Measurements from ENCODE around the gene BRD3OS.

The BRD3OS gene

GRCh38 chr9:134053941-134054761 is 28.9 kb downstream of the BRD3OS start:
- DNase-seq: no peak

DNA sequence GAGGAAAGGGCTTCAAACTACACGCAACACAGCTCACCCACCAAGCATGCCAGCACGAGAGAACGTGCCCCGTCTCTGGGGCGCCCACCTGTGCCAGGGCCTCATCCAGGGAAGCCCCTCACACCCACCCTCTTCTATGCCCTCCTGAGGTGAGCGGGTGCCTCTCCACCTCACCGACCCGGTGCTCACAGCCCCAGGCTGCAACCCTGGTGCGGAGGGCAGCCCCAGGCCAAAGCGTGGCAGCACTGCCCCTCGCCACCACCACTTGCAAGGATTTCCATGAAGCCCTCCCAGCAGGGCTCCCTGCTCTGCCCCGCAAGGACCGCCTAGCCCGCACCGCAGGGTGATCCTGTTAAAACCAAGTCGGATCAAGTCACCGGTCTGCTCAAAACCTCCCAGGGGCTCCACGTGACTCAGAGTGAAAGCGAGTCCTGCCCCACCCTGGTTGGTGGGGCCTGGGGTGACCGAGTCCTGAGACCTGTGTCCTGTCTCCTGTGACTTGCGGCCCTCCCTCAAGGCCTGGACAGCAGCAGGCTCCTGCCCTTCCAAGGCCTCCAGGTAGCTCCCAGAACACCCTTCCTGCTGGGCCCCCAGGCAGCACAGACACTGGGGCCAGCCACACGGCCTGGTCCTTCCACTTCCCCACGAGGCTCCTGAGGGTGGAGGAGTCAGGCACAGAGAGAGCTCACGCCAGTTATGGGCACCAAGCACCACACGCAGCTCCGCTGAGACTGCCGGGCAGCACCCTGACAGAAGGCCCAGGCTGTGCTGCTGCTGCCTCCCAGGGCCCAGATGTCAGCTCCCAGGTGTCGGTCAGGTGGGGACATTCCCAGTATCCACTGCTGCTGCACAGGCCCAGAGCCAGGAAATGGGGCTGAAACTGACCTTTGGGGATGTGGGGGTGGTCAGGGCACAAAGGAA is 29.9 kb downstream of the BRD3OS start:
- DNase-seq: no peak

- DNase-seq: no peak
These were observed 30.7 kb downstream of the BRD3OS start for GRCh38 chr9:134055981-134056461.

DNA sequence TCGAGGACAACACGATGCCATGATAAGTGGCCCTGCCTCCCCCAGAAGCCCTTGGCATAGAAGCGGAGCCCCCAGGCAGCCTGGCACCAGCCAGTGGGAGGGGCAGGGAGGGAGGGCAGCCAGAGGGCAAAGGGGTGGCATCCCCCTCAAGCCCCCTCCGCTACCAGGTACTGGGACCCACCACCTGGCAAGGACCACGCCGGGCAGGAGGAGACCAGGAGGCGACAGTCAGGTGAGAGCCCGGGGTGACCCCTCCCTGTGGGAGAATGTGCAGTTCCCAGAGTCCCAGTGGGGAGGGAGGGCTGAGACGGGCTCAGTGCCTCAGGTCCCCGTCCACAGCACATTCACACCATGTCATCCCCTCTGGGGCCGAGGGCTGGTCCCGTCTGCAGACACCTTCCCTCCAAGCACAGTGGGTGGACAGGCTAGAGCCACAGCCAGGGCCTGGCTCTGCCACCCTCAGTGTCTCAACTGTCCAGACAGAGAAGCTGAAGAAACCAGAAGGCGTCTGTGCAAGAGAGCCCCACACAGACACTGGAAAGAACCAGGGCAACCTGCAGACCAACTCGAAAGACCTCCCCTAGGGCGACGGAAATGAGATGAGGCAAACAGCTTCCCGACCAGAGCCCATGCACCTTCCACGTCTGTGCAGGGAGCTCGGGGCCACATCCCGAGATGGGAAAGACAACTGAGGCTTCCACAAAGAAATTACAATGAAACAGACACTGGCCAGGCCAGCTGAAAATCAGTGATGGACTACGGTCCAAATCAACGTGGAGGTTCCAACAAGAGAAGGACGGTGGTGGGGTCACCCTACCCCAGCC is 31.4 kb downstream of the BRD3OS start:
- no peak for DNase-seq

DNA sequence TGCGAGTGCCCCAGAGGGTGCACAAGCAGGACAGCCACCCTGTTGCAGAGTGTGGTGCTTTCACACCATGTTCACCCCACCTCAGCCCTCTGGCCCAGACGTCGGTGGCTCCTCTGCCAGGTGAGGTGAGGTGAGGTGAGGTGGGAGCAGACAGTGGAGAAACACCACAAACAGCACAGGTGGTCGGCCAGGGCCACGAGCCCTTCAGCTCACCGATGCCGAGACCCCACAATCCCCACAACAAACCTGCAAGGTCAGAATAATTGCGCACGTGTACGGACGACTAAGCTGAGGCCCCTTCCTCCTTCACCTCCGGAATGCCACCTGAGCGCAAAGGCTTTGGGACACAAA is 32.0 kb downstream of the BRD3OS start:
- no peak for DNase-seq

GRCh38 chr9:134057751-134058701 is 32.7 kb downstream of the BRD3OS start:
- no peak for DNase-seq

- DNase-seq: no peak
These were observed 33.4 kb downstream of the BRD3OS start for GRCh38 chr9:134058716-134059115.

- no peak for DNase-seq
These were observed 33.9 kb downstream of the BRD3OS start for GRCh38 chr9:134059188-134059641.

GRCh38 chr9:134059661-134060395 is 34.5 kb downstream of the BRD3OS start:
- DNase-seq: peak; percentile 18

DNA sequence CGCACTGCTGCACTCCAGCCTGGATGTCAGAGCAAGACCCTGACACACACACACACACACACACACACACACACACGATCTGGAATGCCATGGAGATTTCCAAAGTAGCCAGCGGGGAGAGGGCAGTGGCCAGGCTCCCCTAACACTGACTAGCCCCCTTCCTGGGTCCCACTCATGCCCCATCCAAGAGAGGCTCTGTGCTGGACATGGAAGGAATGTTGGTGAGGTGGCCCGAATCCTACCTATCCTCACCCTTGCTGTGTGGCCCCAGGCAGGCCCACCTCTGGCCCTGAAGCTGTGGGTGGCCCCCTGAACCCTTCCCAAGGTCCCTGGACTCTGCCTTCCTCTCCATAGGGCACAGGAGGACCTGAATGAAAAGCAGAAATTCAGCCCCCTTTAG is 35.3 kb downstream of the BRD3OS start:
- no peak for DNase-seq

DNA sequence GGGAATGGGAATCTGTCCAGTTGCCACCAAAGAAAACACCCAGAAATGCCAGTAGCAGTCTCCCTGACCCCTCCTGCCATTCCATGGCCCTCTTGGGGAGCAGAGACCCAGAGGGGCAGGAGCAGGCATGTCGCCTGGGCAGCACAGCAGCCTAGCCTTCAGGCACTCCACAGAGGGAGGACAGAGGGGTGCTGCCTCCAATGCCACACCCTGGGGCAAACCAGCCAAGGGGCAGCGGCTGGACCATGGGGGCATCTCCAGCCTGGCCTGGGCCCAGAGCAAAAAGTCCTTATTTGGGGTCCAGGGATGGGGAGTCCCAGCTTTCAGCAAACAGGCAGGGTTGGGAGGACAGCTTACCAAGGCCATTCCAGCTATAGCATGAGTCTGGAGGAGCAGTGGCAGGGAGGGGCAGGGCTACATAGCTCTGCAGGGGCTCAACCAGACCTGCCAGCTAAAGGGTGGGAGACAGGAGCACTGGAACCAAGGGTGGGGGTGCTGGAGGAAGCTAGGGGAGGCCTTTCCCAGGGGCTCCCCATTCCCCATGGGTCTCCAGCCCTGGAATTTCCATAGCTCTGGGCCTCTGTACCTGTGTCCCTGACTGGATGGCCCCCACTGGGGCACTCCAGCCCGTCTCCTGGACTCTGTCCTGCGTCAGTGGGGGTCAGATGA is 35.9 kb downstream of the BRD3OS start:
- no peak for DNase-seq

- no peak for DNase-seq
These were observed 36.5 kb downstream of the BRD3OS start for GRCh38 chr9:134061688-134062371.

DNA sequence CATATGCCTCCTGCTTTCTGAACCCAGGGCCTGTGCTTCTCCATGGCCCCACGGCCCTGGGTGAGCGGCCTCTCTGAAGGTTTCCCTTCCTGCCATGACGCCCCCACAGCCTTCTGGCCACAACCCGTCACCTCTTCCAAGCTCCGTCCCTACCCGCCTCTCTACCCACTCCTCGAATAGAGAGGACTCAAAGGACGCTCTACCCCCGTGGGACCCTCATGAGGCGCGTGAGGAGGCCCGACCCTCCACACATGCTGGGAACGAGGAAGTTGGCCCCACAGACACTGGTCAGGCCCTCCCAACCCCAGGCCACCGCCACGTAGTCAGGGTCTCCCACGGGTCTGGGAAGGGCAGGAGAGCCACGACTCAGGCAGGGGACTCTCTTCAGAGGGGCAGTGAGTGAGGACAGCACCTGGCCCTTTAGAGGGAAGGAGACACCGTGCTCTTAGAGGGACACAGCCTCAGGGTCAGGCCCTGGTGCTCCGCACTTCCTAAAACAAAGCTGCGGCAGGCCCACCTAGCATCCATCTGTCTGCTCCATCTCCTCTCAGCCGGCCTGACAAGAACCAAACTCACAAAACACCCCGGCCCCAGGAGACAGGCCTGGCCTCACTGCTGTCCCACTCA is 37.3 kb downstream of the BRD3OS start:
- no peak for DNase-seq

- DNase-seq: no peak
These were observed 37.8 kb downstream of the BRD3OS start for GRCh38 chr9:134063088-134063570.

DNA sequence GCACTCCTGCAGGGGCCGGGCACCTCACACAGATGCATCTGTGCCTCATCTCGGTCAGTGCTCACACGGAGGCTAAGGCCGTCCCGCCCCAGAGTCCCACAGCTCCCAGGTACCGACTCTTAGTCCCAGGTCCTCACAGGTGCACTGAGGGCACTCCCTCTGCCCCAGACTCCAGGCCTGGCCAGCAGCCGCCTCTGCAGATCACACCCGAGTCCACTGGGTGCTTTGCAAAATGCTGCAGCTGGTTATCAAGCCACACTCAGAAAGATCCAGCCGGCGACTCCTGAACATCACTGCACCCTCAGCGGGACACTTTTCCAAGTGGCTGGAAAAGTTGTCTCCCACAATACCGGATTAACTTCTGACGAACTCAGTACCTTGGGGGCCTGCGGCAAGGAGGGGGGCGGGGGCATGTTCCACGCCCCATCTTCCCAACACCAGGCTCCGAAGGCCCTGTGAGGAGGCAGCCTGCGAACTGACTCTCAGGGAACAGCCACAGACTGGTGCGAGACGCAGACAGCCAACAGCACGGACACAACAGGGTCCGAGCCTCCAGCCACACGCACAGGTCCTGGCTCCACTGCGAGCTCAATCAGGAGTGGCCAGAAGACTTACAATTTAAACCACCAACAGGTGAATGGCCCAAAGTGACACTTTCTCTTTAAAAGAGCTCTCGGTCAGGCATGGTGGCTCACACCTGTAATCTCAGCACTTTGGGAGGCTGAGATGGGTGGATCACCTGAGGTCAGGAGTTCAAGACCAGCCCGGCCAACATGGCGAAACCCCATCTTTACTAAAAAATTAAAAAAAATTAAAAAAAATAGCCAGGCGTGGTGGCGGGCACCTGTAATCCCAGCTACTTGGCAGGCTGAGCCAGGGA is 38.5 kb downstream of the BRD3OS start:
- DNase-seq: no peak

DNA sequence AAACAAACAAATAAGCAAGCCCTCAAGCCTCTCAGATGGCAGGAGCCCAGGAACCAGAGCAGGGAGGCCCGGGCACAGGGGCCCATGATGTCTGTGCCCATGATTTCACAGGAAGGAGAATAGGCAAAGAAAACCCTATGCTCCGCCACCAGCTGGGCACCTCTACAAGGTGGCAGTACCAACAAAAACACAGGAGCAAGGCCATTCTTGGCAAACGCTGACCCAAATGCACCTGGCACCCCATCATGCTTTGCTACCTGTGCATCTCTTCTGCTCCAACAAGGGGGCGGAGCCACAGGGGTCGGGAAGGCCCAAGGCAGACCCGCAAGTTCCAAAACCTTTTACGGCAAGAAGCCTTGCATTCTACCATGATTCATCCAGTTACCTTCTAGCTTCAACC is 39.4 kb downstream of the BRD3OS start:
- no peak for DNase-seq

GRCh38 chr9:134065612-134066419 is 40.5 kb downstream of the BRD3OS start:
- DNase-seq: peak; percentile 32
